Astrocyte of the spinal cord (primary cell): Measurements from ENCODE around the gene APOB.

Experiments
- DNase-seq: peaks from one replicate; pipeline ENCODE4 v3.0.0; 2011; ENCODE audit warnings: low read depth, low spot score
- H3K4me3 ChIP-seq: 2 replicates; pipeline ENCODE4 v1.5.1; 2011; ENCODE audit warnings: low read depth, mild to moderate bottlenecking, low read length, moderate library complexity
- CTCF ChIP-seq: IDR thresholded peaks from 2 replicates; pipeline ENCODE4 v1.5.1; 2012; ENCODE audit warnings: low read depth, mild to moderate bottlenecking, low read length, inconsistent platforms
- in situ Hi-C: cut with HindIII; loops from 2 replicates; pipeline ENCODE4 v1.10.0; 2017; ENCODE audit warnings: low sequenced_read_pairs

The APOB gene

DNA sequence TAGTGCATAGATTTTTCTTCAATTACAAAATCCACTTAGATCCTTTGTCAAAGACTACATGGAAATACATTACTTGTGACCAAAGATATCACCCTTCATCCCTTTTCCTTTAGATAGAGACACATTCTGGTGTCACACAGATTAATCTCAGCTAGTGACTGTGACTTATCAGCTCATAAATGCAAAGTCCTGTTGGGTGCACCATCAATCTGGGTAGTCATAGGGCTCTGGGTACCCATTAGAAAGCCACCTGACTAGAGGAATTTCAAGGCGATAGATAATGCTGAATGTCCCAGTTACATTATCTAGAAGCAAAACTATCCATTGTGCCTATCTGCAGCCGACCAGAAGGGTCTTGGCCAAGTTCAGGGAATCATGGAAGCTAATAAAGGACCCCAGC lies 2.6 kb upstream of the APOB start:
- H3K4me3 ChIP-seq, result no peak overlapping the region
- DNase-seq, result no peak
- in situ Hi-C loops, result no loop called here
- no peak for TF ChIP-seq CTCF

- in situ Hi-C loops, result no loop called here
- no peak for DNase-seq
- TF ChIP-seq CTCF, result no peak
- H3K4me3 ChIP-seq, result no peak overlapping the region
Observed at GRCh38 chr2:21044694-21045371, 960 bp upstream of the APOB start.

DNA sequence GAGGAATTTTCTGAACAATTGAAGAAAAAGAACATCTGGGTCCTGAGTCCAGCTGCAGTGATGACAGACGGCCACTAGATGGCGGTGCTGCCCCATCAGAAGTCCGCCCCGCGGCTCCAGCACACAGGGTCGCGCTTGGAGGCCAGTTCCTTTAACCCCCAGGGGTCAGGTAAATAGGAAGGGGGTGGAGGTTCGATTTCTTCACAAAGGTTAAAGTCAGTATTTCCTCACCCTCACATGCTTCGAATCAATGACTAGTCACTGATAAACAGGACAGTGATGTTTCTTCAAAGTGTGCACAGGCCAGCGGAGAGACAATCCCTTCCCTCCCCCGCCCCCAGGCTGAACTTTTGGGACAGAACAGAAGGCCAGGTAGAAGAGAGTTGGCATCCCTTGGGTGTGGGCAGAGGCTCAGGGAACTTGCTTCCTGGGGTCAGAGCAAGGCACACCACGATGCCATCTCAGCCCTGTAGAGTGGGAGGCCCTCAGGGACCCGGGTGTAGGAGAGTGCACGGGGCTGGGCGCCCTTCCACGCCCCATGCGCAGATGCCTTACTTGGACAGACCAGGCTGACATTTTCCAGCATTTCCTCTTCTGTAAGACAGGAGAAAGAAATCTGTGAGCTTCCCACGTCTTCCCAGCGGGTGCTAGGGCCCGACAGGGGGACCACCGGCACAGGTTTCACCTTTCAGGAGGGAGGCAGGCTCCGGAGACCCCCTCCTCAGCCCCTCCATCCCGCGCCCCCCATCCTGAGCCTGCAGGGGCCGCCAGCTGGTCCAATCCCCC lies 722 bp downstream of the APOB start:
- in situ Hi-C loops, result no loop called here
- peak; percentile 95 for TF ChIP-seq CTCF
- H3K4me3 ChIP-seq, result no peak overlapping the region
- peak; percentile 38 for DNase-seq

DNA sequence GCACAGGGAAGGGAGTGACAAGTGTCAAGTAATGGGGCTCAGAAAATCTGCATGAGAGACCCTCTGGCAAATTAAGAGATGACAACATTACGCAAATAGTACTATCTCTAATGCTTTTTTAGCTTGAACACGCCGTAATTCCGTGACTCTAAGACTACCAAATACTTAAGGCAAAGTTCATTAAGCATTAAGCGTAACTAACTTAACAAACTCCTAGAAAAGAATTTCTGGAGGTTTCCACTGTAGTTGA lies 1.2 kb downstream of the APOB start:
- TF ChIP-seq CTCF, result no peak
- in situ Hi-C loops, result no loop called here
- no peak overlapping the region for H3K4me3 ChIP-seq
- DNase-seq, result no peak

DNA sequence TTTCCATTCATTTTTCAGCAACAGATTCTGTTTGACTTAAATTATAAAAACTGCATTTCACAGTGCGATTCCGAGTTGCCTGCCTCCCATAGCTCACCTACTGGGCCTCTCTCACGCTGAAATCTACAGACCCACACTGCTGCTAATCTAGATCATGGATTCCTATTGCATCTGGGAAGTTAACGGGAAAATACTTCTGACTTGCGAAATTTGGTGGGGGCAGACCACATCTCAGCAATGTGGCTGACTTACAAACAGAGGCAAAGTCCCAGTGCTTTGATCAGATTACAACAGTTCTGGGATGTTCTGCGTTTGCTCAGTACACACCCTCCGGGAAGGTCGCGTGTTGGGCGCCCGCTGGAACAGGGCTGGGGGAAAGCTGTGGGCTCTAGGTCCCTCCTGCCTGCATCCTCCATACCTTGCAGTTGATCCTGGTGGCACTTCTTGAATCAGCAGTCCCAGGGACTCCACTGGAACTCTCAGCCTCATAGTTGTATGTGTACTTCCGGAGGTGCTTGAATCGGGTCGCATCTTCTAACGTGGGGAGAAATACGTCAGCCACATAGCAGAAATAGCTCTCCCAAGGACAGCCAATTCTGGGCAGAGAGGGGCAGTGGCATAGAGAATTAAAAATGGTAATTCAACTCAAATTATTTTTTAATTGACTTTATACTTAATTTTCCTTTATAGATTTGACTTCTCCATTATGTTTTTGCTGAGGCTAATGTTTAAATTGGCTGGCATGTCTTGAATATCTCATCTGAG lies 1.7 kb downstream of the APOB start:
- no peak for TF ChIP-seq CTCF
- in situ Hi-C loops, result no loop called here
- no peak for DNase-seq
- H3K4me3 ChIP-seq, result no peak overlapping the region

- no peak for DNase-seq
- H3K4me3 ChIP-seq, result no peak overlapping the region
- no peak for TF ChIP-seq CTCF
- in situ Hi-C loops, result no loop called here
Observed at GRCh38 chr2:21041462-21041861, 2.4 kb downstream of the APOB start.
